ENCODE data around the gene PDCL2. TPM values are rescaled to one million over a fixed set of nuclear protein-coding genes. Genes with fewer than 3 reads are reported as not detected.
"Not testable (repeated sequence)": the region's sequence is repeated elsewhere in the genome, so short reads cannot be mapped to it uniquely, and the experiment has no call there.

Gene PDCL2
- total and polyA plus RNA-seq, 5 donors from 2014 or later, result not detected

- not testable (repeated sequence) for H3K4me1 ChIP-seq (ENCODE audit: control insufficient read depth, insufficient read depth, low read length, poor library complexity, severe bottlenecking); DNase-seq; ATAC-seq (ENCODE audit: low read depth in 2 of 2); H3K9me3 Mint-ChIP-seq; H3K36me3 ChIP-seq (ENCODE audit: control insufficient read depth, insufficient read depth, low read length); H3K36me3 Mint-ChIP-seq; H3K9me3 ChIP-seq (ENCODE audit: control insufficient read depth in 2 of 2, low read length in 2 of 2); H3K4me3 Mint-ChIP-seq; H3K27ac Mint-ChIP-seq; H3K4me1 Mint-ChIP-seq; H3K4me3 ChIP-seq (ENCODE audit: low read depth, low read length); H3K27ac ChIP-seq (ENCODE audit: insufficient read depth, low read length, poor library complexity, severe bottlenecking); H3K27me3 ChIP-seq (ENCODE audit: control insufficient read depth, insufficient read depth, low read length)
- peaks cover 16% of the 10 kb centered on the region for H3K27me3 Mint-ChIP-seq
Measured at GRCh38 chr4:55582773-55583172, 9.3 kb downstream of the PDCL2 start.

GRCh38 chr4:55578341-55579010 is 13.6 kb downstream of the PDCL2 start:
- DNase-seq (no peak), ATAC-seq (ENCODE audit: low read depth in 2 of 2) (no peak)
- no peaks in the 10 kb centered on the region for H3K4me1 Mint-ChIP-seq
- H3K27ac Mint-ChIP-seq, result no peak overlapping the region
- H3K36me3 Mint-ChIP-seq, result peaks cover 4% of the 10 kb centered on the region
- no peak overlapping the region for H3K27ac ChIP-seq (ENCODE audit: insufficient read depth, low read length, poor library complexity, severe bottlenecking)
- no peaks in the 10 kb centered on the region for H3K4me1 ChIP-seq (ENCODE audit: control insufficient read depth, insufficient read depth, low read length, poor library complexity, severe bottlenecking)
- H3K9me3 ChIP-seq (ENCODE audit: control insufficient read depth in 2 of 2, low read length in 2 of 2), result peaks cover 8 to 10% of the 10 kb centered on the region in 2 experiments
- peaks cover 10% of the 10 kb centered on the region for H3K27me3 Mint-ChIP-seq
- peaks cover 0 to 27% (median 2%) of the 10 kb centered on the region in 7 donors for H3K9me3 Mint-ChIP-seq
- H3K27me3 ChIP-seq (ENCODE audit: control insufficient read depth, insufficient read depth, low read length), result peaks cover 2% of the 10 kb centered on the region
- H3K4me3 ChIP-seq (ENCODE audit: low read depth, low read length), result no peak overlapping the region
- H3K36me3 ChIP-seq (ENCODE audit: control insufficient read depth, insufficient read depth, low read length), result no peaks in the 10 kb centered on the region
- H3K4me3 Mint-ChIP-seq, result no peak overlapping the region

- H3K4me1 Mint-ChIP-seq, result no peaks in the 10 kb centered on the region
- peaks cover 4% of the 10 kb centered on the region for H3K36me3 Mint-ChIP-seq
- Histone ChIP-seq H3K27me3 (ENCODE audit: control insufficient read depth, insufficient read depth, low read length) (peaks cover 2% of the 10 kb centered on the region), H3K27ac (ENCODE audit: insufficient read depth, low read length, poor library complexity, severe bottlenecking) (no peak overlapping the region), H3K4me3 (ENCODE audit: low read depth, low read length) (no peak overlapping the region), H3K4me1 (ENCODE audit: control insufficient read depth, insufficient read depth, low read length, poor library complexity, severe bottlenecking) (no peaks in the 10 kb centered on the region), H3K9me3 (ENCODE audit: control insufficient read depth in 2 of 2, low read length in 2 of 2) (peaks cover 8 to 10% of the 10 kb centered on the region in 2 experiments), H3K36me3 (ENCODE audit: control insufficient read depth, insufficient read depth, low read length) (no peaks in the 10 kb centered on the region)
- no peak overlapping the region for H3K4me3 Mint-ChIP-seq
- peaks cover 16% of the 10 kb centered on the region for H3K27me3 Mint-ChIP-seq
- DNase-seq (no peak), ATAC-seq (ENCODE audit: low read depth in 2 of 2) (no peak)
- H3K9me3 Mint-ChIP-seq, result peaks cover 0 to 22% (median 3%) of the 10 kb centered on the region in 7 donors
- H3K27ac Mint-ChIP-seq, result no peak overlapping the region
Measured at GRCh38 chr4:55575513-55575912, 16.5 kb downstream of the PDCL2 start.

GRCh38 chr4:55574252-55574651 is 17.8 kb downstream of the PDCL2 start:
- Histone ChIP-seq H3K27ac (ENCODE audit: insufficient read depth, low read length, poor library complexity, severe bottlenecking) (no peak overlapping the region), H3K4me1 (ENCODE audit: control insufficient read depth, insufficient read depth, low read length, poor library complexity, severe bottlenecking) (no peaks in the 10 kb centered on the region), H3K9me3 (ENCODE audit: control insufficient read depth in 2 of 2, low read length in 2 of 2) (peaks cover 8 to 10% of the 10 kb centered on the region in 2 experiments), H3K36me3 (ENCODE audit: control insufficient read depth, insufficient read depth, low read length) (no peaks in the 10 kb centered on the region), H3K4me3 (ENCODE audit: low read depth, low read length) (no peak overlapping the region), H3K27me3 (ENCODE audit: control insufficient read depth, insufficient read depth, low read length) (peaks cover 2% of the 10 kb centered on the region)
- H3K36me3 Mint-ChIP-seq, result peaks cover 4% of the 10 kb centered on the region
- no peaks in the 10 kb centered on the region for H3K4me1 Mint-ChIP-seq
- peaks cover 0 to 22% (median 3%) of the 10 kb centered on the region in 7 donors for H3K9me3 Mint-ChIP-seq
- ATAC-seq (ENCODE audit: low read depth in 2 of 2) (no peak), DNase-seq (no peak)
- H3K4me3 Mint-ChIP-seq, result no peak overlapping the region
- no peak overlapping the region for H3K27ac Mint-ChIP-seq
- peaks cover 17% of the 10 kb centered on the region for H3K27me3 Mint-ChIP-seq

- H3K36me3 ChIP-seq (ENCODE audit: control insufficient read depth, insufficient read depth, low read length), result no peaks in the 10 kb centered on the region
- Mint-ChIP-seq H3K4me1 (no peaks in the 10 kb centered on the region), H3K4me3 (no peak overlapping the region), H3K27ac (no peak overlapping the region), H3K9me3 (peaks cover 0 to 14% (median 3%) of the 10 kb centered on the region in 7 donors), H3K27me3 (peaks cover 31% of the 10 kb centered on the region), H3K36me3 (peaks cover 4% of the 10 kb centered on the region)
- ATAC-seq (ENCODE audit: low read depth in 2 of 2) (no peak), DNase-seq (no peak)
- no peaks in the 10 kb centered on the region for H3K4me1 ChIP-seq (ENCODE audit: control insufficient read depth, insufficient read depth, low read length, poor library complexity, severe bottlenecking)
- no peak overlapping the region for H3K4me3 ChIP-seq (ENCODE audit: low read depth, low read length)
- no peak overlapping the region for H3K27ac ChIP-seq (ENCODE audit: insufficient read depth, low read length, poor library complexity, severe bottlenecking)
- peaks cover 2% of the 10 kb centered on the region for H3K27me3 ChIP-seq (ENCODE audit: control insufficient read depth, insufficient read depth, low read length)
- peaks cover 8 to 10% of the 10 kb centered on the region in 2 experiments for H3K9me3 ChIP-seq (ENCODE audit: control insufficient read depth in 2 of 2, low read length in 2 of 2)
Measured at GRCh38 chr4:55571806-55572205, 20.2 kb downstream of the PDCL2 start.

GRCh38 chr4:55568905-55569504 is 23.0 kb downstream of the PDCL2 start:
- H3K36me3 ChIP-seq (ENCODE audit: control insufficient read depth, insufficient read depth, low read length), result no peaks in the 10 kb centered on the region
- peaks cover 2% of the 10 kb centered on the region for H3K27me3 ChIP-seq (ENCODE audit: control insufficient read depth, insufficient read depth, low read length)
- no peak for ATAC-seq (ENCODE audit: low read depth in 2 of 2)
- H3K36me3 Mint-ChIP-seq, result no peaks in the 10 kb centered on the region
- no peak for DNase-seq
- H3K9me3 ChIP-seq (ENCODE audit: control insufficient read depth in 2 of 2, low read length in 2 of 2), result no peaks in the 10 kb centered on the region
- H3K4me3 ChIP-seq (ENCODE audit: low read depth, low read length), result no peak overlapping the region
- H3K27ac Mint-ChIP-seq, result no peak overlapping the region
- H3K4me1 Mint-ChIP-seq, result no peaks in the 10 kb centered on the region
- H3K4me1 ChIP-seq (ENCODE audit: control insufficient read depth, insufficient read depth, low read length, poor library complexity, severe bottlenecking), result no peaks in the 10 kb centered on the region
- no peak overlapping the region for H3K27ac ChIP-seq (ENCODE audit: insufficient read depth, low read length, poor library complexity, severe bottlenecking)
- H3K9me3 Mint-ChIP-seq, result peaks cover 0 to 2% (median 0%) of the 10 kb centered on the region in 7 donors
- peaks cover 21% of the 10 kb centered on the region for H3K27me3 Mint-ChIP-seq
- H3K4me3 Mint-ChIP-seq, result no peak overlapping the region

GRCh38 chr4:55561889-55562288 is 30.2 kb downstream of the PDCL2 start:
- H3K4me3 ChIP-seq (ENCODE audit: low read depth, low read length), result no peak overlapping the region
- ATAC-seq (ENCODE audit: low read depth in 2 of 2), result peak in 1 of 2 donors; percentile 37
- Mint-ChIP-seq H3K9me3 (peaks cover 0 to 2% (median 0%) of the 10 kb centered on the region in 7 donors), H3K27me3 (peaks cover 15% of the 10 kb centered on the region), H3K4me1 (peaks cover 0 to 2% (median 0%) of the 10 kb centered on the region in 4 donors), H3K36me3 (no peaks in the 10 kb centered on the region), H3K27ac (no peak overlapping the region), H3K4me3 (no peak overlapping the region)
- H3K27me3 ChIP-seq (ENCODE audit: control insufficient read depth, insufficient read depth, low read length), result peaks cover 7% of the 10 kb centered on the region
- H3K27ac ChIP-seq (ENCODE audit: insufficient read depth, low read length, poor library complexity, severe bottlenecking), result no peak overlapping the region
- DNase-seq, result peak in 1 of 3 donors; percentile 17
- no peaks in the 10 kb centered on the region for H3K4me1 ChIP-seq (ENCODE audit: control insufficient read depth, insufficient read depth, low read length, poor library complexity, severe bottlenecking)
- no peaks in the 10 kb centered on the region for H3K9me3 ChIP-seq (ENCODE audit: control insufficient read depth in 2 of 2, low read length in 2 of 2)
- H3K36me3 ChIP-seq (ENCODE audit: control insufficient read depth, insufficient read depth, low read length), result no peaks in the 10 kb centered on the region

- Histone ChIP-seq H3K27me3 (ENCODE audit: control insufficient read depth, insufficient read depth, low read length) (peaks cover 7% of the 10 kb centered on the region), H3K4me1 (ENCODE audit: control insufficient read depth, insufficient read depth, low read length, poor library complexity, severe bottlenecking) (no peaks in the 10 kb centered on the region), H3K36me3 (ENCODE audit: control insufficient read depth, insufficient read depth, low read length) (no peaks in the 10 kb centered on the region), H3K9me3 (ENCODE audit: control insufficient read depth in 2 of 2, low read length in 2 of 2) (no peaks in the 10 kb centered on the region), H3K27ac (ENCODE audit: insufficient read depth, low read length, poor library complexity, severe bottlenecking) (no peak overlapping the region), H3K4me3 (ENCODE audit: low read depth, low read length) (no peak overlapping the region)
- Mint-ChIP-seq H3K4me1 (peaks cover 0 to 2% (median 0%) of the 10 kb centered on the region in 4 donors), H3K4me3 (no peak overlapping the region), H3K27ac (no peak overlapping the region), H3K9me3 (peaks cover 0 to 2% (median 0%) of the 10 kb centered on the region in 7 donors), H3K36me3 (no peaks in the 10 kb centered on the region), H3K27me3 (peaks cover 15% of the 10 kb centered on the region)
- no peak for DNase-seq
- ATAC-seq (ENCODE audit: low read depth in 2 of 2), result no peak
Measured at GRCh38 chr4:55560096-55560495, 31.9 kb downstream of the PDCL2 start.
